ENCODE results near the gene TRERF1. TPM values are rescaled to one million over a fixed set of nuclear protein-coding genes. Genes with fewer than 3 reads are reported as not detected.
A peak's percentile ranks its signal among the peaks of the same experiment; 100 is the strongest.

The TRERF1 gene
- total and polyA plus RNA-seq, 3 donors from 2014 or later: 13.7 to 49.1 (median 40.4) TPM

- Histone ChIP-seq H3K9me3 (no peaks in the 10 kb centered on the region), H3K27ac (peak overlapping the region in 1 of 2 donors; percentile 50), H3K4me1 (peaks cover 34% of the 10 kb centered on the region), H3K36me3 (ENCODE audit: low read depth, missing control alignments) (no peaks in the 10 kb centered on the region), H3K4me3 (no peak overlapping the region), H3K27me3 (no peaks in the 10 kb centered on the region)
- TF ChIP-seq POLR2A (IDR thresholded peaks at IDR 0.05) (no peak), CTCF (IDR thresholded peaks at IDR 0.05) (no peak)
- intact Hi-C loops (cut with DNase I; ENCODE audit: low total_unique reads): no loop called here
- 78 to 80% methylated on average over 6 of the region's 6 CpGs for WGBS, 2 donors
- DNase-seq: no peak
Observed at GRCh38 chr6:42389736-42390135, 62.0 kb downstream of the TRERF1 start.

- Histone ChIP-seq H3K9me3 (no peaks in the 10 kb centered on the region), H3K4me1 (peaks cover 30% of the 10 kb centered on the region), H3K27me3 (no peaks in the 10 kb centered on the region), H3K4me3 (no peak overlapping the region), H3K27ac (no peak overlapping the region), H3K36me3 (ENCODE audit: low read depth, missing control alignments) (no peaks in the 10 kb centered on the region)
- intact Hi-C loops (cut with DNase I; ENCODE audit: low total_unique reads): no loop called here
- WGBS, 2 donors: 88 to 91% methylated on average over 4 of the region's 4 CpGs
- TF ChIP-seq CTCF (IDR thresholded peaks at IDR 0.05) (no peak), POLR2A (IDR thresholded peaks at IDR 0.05) (no peak)
- no peak for DNase-seq
Observed at GRCh38 chr6:42388046-42388445, 63.7 kb downstream of the TRERF1 start.

- DNase-seq: no peak
- no peak overlapping the region for H3K4me3 ChIP-seq
- H3K27me3 ChIP-seq: no peaks in the 10 kb centered on the region
- no peak overlapping the region for H3K27ac ChIP-seq
- H3K9me3 ChIP-seq: no peaks in the 10 kb centered on the region
- WGBS, 2 donors: 71 to 72% methylated on average over 4 of the region's 4 CpGs
- no peaks in the 10 kb centered on the region for H3K36me3 ChIP-seq (ENCODE audit: low read depth, missing control alignments)
- TF ChIP-seq POLR2A (IDR thresholded peaks at IDR 0.05) (no peak), CTCF (IDR thresholded peaks at IDR 0.05) (no peak)
- H3K4me1 ChIP-seq: peaks cover 27% of the 10 kb centered on the region
- intact Hi-C loops (cut with DNase I; ENCODE audit: low total_unique reads): no loop called here
Observed at GRCh38 chr6:42387336-42387735, 64.4 kb downstream of the TRERF1 start.

- H3K4me1 ChIP-seq: peaks cover 24% of the 10 kb centered on the region
- intact Hi-C loops (cut with DNase I; ENCODE audit: low total_unique reads): no loop called here
Observed at GRCh38 chr6:42385339-42385738, 66.4 kb downstream of the TRERF1 start.

GRCh38 chr6:42383421-42384205 is 68.1 kb downstream of the TRERF1 start:
- Histone ChIP-seq H3K27me3 (no peaks in the 10 kb centered on the region), H3K9me3 (no peaks in the 10 kb centered on the region), H3K36me3 (ENCODE audit: low read depth, missing control alignments) (no peaks in the 10 kb centered on the region), H3K4me1 (peaks cover 16% of the 10 kb centered on the region), H3K4me3 (no peak overlapping the region), H3K27ac (no peak overlapping the region)
- intact Hi-C loops (cut with DNase I; ENCODE audit: low total_unique reads): no loop called here
- WGBS, 2 donors: 85 to 90% methylated on average over 6 of the region's 6 CpGs
- no peak for DNase-seq
- no peak for TF ChIP-seq POLR2A (IDR thresholded peaks at IDR 0.05)
- no peak for TF ChIP-seq CTCF (IDR thresholded peaks at IDR 0.05)

More at GRCh38 chr6:42385339-42385738, 66.4 kb downstream of the TRERF1 start:
- no peak for TF ChIP-seq POLR2A (IDR thresholded peaks at IDR 0.05)
- Histone ChIP-seq H3K27me3 (no peaks in the 10 kb centered on the region), H3K36me3 (ENCODE audit: low read depth, missing control alignments) (no peaks in the 10 kb centered on the region), H3K27ac (no peak overlapping the region), H3K4me3 (no peak overlapping the region), H3K9me3 (no peaks in the 10 kb centered on the region)
- 86% methylated on average over 5 of the region's 5 CpGs for WGBS, 2 donors
- DNase-seq: no peak

All from testis (tissue), 3 donors.